Astrocyte (in vitro differentiated cells and primary cell): Measurements from ENCODE around the gene ZNF497. TPM values are rescaled to one million over a fixed set of nuclear protein-coding genes. Genes with fewer than 3 reads are reported as not detected.

Experiments used
- DNase-seq: peaks from one replicate; pipeline ENCODE4 v3.0.0-alpha.2; 2010; ENCODE audit warnings: low read depth
- FAIRE-seq: peaks from 2 replicates; lab custom pipeline; 2011; peaks lifted over from hg19 to GRCh38; lab: Jason Lieb, UNC
- H2AFZ ChIP-seq: 2 replicates; pipeline ENCODE4 v1.6.0; 2012; ENCODE audit warnings: low read depth, low read length, inconsistent platforms
- H3K27ac ChIP-seq: 2 replicates; pipeline ENCODE4 v1.5.1; 2011; ENCODE audit warnings: low read depth, low read length, inconsistent platforms
- H3K27me3 ChIP-seq: 2 replicates; pipeline ENCODE4 v1.6.0; 2011; ENCODE audit warnings: low read length, inconsistent platforms; ENCODE audit not compliant: insufficient read depth
- H3K36me3 ChIP-seq: 2 replicates; pipeline ENCODE4 v1.5.1; 2011; ENCODE audit warnings: low read length, inconsistent platforms; ENCODE audit not compliant: insufficient read depth
- H3K4me1 ChIP-seq: 2 replicates; pipeline ENCODE4 v1.5.1; 2011; ENCODE audit warnings: low read length, inconsistent platforms; ENCODE audit not compliant: insufficient read depth
- H3K4me2 ChIP-seq: 2 replicates; pipeline ENCODE4 v1.6.0; 2012; ENCODE audit warnings: low read length, inconsistent platforms
- H3K4me3 ChIP-seq: 2 replicates; pipeline ENCODE4 v1.5.1; 2011; ENCODE audit warnings: low read depth, mild to moderate bottlenecking, low read length, inconsistent platforms; ENCODE audit not compliant: insufficient read depth
- H3K79me2 ChIP-seq: 2 replicates; pipeline ENCODE4 v1.6.0; 2012; ENCODE audit warnings: mild to moderate bottlenecking, low read length, inconsistent platforms; ENCODE audit not compliant: insufficient read depth
- H3K9ac ChIP-seq: 2 replicates; pipeline ENCODE4 v1.6.0; 2012; ENCODE audit warnings: mild to moderate bottlenecking, low read length, inconsistent platforms
- H3K9me3 ChIP-seq: 2 replicates; pipeline ENCODE4 v1.5.1; 2012; ENCODE audit warnings: low read depth, mild to moderate bottlenecking, low read length, inconsistent platforms; ENCODE audit not compliant: insufficient read depth
- H4K20me1 ChIP-seq: 2 replicates; pipeline ENCODE4 v1.6.0; 2012; ENCODE audit warnings: low read length, inconsistent platforms; ENCODE audit not compliant: insufficient read depth
- H3K27ac Mint-ChIP-seq: one replicate; pipeline ENCODE4 v1.8.0; 2021; ENCODE audit warnings: mild to moderate bottlenecking, mixed read lengths; ENCODE audit not compliant: unreplicated experiment
- H3K27me3 Mint-ChIP-seq: one replicate; pipeline ENCODE4 v1.8.0; 2021; ENCODE audit warnings: low read depth, mixed read lengths; ENCODE audit not compliant: unreplicated experiment
- H3K36me3 Mint-ChIP-seq: one replicate; pipeline ENCODE4 v1.8.0; 2021; ENCODE audit warnings: low read depth, mixed read lengths; ENCODE audit not compliant: unreplicated experiment
- H3K4me1 Mint-ChIP-seq: one replicate; pipeline ENCODE4 v1.8.0; 2021; ENCODE audit warnings: low read depth, mixed read lengths; ENCODE audit not compliant: unreplicated experiment
- H3K4me3 Mint-ChIP-seq: one replicate; pipeline ENCODE4 v1.8.0; 2021; ENCODE audit warnings: mild to moderate bottlenecking, moderate library complexity, mixed read lengths; ENCODE audit not compliant: unreplicated experiment
- H3K9me3 Mint-ChIP-seq: one replicate; pipeline ENCODE4 v1.8.0; 2021; ENCODE audit warnings: mild to moderate bottlenecking, mixed read lengths; ENCODE audit not compliant: unreplicated experiment
- EZH2 ChIP-seq: IDR thresholded peaks from 2 replicates; pipeline ENCODE4 v1.6.1; 2012; ENCODE audit warnings: mild to moderate bottlenecking, low read length, inconsistent platforms; ENCODE audit not compliant: insufficient read depth
- total RNA-seq: library from RNA; stranded (reverse); gene quantifications from 2 replicates; pipeline ENCODE4 v1.2.1, GENCODE V29; 2021
- TF ChIP-seq, protein P1 (sequence below): IDR thresholded peaks from 2 replicates; pipeline ENCODE4 v1.5.1; 2011; ENCODE audit warnings: low read depth, mild to moderate bottlenecking, inconsistent platforms, low read length, moderate library complexity; ENCODE audit not compliant: insufficient read depth

The ZNF497 gene
- total RNA-seq, 1 donor from 2014 or later, result 0.43 TPM

GRCh38 chr19:58388175-58388526 lies 25.6 kb upstream of the ZNF497 start:
- Mint-ChIP-seq H3K27ac (peak overlapping the region; percentile 100), H3K4me3 (peak overlapping the region; percentile 99), H3K27me3 (no peaks in the 10 kb centered on the region), H3K36me3 (peaks cover 17% of the 10 kb centered on the region), H3K4me1 (peaks cover 20% of the 10 kb centered on the region), H3K9me3 (no peaks in the 10 kb centered on the region)
- peaks cover 17% of the 10 kb centered on the region for H3K4me1 ChIP-seq
- H3K9ac ChIP-seq, result peak overlapping the region; percentile 90
- H3K79me2 ChIP-seq, result peaks cover 67% of the 10 kb centered on the region
- TF ChIP-seq, protein P1, sequence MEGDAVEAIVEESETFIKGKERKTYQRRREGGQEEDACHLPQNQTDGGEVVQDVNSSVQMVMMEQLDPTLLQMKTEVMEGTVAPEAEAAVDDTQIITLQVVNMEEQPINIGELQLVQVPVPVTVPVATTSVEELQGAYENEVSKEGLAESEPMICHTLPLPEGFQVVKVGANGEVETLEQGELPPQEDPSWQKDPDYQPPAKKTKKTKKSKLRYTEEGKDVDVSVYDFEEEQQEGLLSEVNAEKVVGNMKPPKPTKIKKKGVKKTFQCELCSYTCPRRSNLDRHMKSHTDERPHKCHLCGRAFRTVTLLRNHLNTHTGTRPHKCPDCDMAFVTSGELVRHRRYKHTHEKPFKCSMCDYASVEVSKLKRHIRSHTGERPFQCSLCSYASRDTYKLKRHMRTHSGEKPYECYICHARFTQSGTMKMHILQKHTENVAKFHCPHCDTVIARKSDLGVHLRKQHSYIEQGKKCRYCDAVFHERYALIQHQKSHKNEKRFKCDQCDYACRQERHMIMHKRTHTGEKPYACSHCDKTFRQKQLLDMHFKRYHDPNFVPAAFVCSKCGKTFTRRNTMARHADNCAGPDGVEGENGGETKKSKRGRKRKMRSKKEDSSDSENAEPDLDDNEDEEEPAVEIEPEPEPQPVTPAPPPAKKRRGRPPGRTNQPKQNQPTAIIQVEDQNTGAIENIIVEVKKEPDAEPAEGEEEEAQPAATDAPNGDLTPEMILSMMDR, result no peak
- H3K27me3 ChIP-seq, result no peaks in the 10 kb centered on the region
- H3K4me3 ChIP-seq, result peak overlapping the region; percentile 93
- peak overlapping the region; percentile 95 for H3K4me2 ChIP-seq
- H3K36me3 ChIP-seq, result peaks cover 25% of the 10 kb centered on the region
- H2AFZ ChIP-seq, result no peak overlapping the region
- no peaks in the 10 kb centered on the region for H3K9me3 ChIP-seq
- peaks cover 55% of the 10 kb centered on the region for H4K20me1 ChIP-seq
- FAIRE-seq (no peak), DNase-seq (no peak)
- no peak overlapping the region for H3K27ac ChIP-seq

DNA sequence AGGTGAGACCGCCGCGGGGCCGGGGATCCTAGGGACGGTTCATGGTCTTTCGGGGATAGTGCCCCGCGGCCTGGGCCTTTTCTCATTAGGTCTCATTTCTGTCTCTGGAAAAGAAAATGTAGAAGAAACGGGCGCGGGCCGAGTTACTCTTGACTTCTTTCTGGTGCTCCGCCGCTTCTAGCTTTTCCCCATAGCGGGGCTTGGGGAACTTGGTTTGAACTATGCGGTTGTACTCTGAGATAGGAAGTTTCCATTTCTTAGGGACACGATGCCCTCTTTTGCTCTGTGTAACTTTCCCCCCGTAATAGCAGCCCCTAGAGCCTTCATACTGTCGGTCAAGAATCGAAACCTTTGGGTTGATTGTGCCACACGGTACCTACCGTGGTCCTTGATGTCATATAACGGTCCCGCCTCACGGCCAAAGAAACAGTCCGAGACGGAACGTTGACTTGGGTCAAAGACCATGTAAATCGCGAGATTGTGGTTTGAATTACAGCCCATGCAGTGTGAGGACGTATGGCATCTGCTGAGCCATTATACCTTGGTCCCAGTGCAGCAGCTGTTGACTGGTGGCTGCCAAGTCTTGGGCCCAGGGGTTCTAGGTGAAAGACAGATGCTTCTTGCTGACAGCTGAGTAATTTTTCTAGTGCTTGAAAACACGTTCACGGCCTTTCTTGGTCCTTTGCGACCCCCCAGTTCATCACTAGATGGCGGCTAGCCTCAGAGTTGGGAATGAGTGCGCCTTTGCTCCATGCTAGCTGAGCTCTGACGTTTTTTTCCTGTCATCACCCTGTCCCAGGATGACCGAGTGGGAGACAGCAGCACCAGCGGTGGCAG lies 25.0 kb upstream of the ZNF497 start:
- Histone ChIP-seq H3K36me3 (peaks cover 19% of the 10 kb centered on the region), H3K9me3 (no peaks in the 10 kb centered on the region), H3K9ac (peak overlapping the region; percentile 90), H3K27me3 (no peaks in the 10 kb centered on the region), H3K4me1 (peaks cover 17% of the 10 kb centered on the region), H3K4me3 (peak overlapping the region; percentile 93), H2AFZ (no peak overlapping the region), H4K20me1 (peaks cover 50% of the 10 kb centered on the region), H3K27ac (peak overlapping the region; percentile 63), H3K4me2 (peak overlapping the region; percentile 95), H3K79me2 (peaks cover 62% of the 10 kb centered on the region)
- TF ChIP-seq, protein P1, result no peak
- no peak for TF ChIP-seq EZH2
- DNase-seq (no peak), FAIRE-seq (no peak)
- peak overlapping the region; percentile 100 for H3K27ac Mint-ChIP-seq
- H3K9me3 Mint-ChIP-seq, result no peaks in the 10 kb centered on the region
- peaks cover 13% of the 10 kb centered on the region for H3K36me3 Mint-ChIP-seq
- H3K27me3 Mint-ChIP-seq, result no peaks in the 10 kb centered on the region
- peak overlapping the region; percentile 99 for H3K4me3 Mint-ChIP-seq
- peaks cover 20% of the 10 kb centered on the region for H3K4me1 Mint-ChIP-seq
